ENCODE results near the gene RXRA.

RXRA gene

DNA sequence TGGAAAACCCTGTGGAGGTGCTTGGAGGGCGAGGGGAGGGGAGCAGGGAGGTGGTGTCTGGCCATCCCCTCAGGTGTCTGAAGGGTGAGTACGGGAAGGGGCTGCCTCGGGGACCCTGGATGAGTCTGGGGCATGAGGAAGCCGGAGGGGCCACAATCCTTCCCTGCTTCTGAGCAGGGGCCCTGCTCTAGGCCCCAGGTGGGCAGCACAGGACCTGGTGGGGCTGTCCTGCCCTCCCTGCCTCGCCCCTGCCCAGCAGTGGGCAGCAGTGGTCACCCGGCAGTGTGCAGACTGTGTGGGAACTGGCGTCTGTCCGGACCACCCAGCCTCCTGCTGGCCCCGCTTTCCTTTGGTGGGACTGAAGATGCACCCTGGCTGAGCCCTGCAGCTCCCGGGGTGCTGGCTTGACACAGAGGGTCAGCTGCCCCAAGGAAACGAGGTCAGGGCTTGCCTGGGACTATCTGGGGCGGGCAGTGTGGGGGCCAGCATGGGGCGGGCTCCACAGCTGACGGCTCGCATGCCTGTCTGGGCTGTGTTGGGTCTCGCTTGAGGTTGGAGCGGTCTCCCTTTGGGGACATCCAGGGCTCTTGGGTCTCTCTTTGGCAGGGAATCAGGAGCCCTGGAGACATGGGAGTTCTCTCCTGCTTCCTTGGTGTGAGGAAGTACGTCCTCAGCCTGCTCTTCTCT lies 26.1 kb downstream of the RXRA start:
- no peak for DNase-seq (ENCODE audit: low read depth in 2 of 2)

DNA sequence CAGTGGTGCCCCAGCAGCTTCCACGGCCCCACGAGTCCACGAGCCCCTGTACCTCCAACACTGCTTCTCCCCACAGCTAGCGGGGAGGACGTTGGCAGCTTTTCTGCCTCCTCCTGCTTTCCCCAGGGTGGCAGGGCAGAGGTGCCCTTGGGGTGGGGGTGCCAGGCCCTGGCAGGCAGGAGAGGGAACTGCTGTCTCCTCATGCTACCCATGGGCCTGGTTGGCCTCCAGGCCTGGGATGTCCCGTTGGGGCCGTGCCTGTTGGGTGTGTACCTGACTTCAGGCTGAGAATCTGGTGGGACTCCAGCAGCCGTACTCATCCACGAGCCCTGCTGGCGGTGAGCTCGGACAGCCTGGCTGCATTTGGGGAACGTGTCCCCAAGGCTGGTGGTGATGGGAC lies 27.3 kb downstream of the RXRA start:
- no peak for DNase-seq (ENCODE audit: low read depth in 2 of 2)

GRCh38 chr9:134355158-134355557 lies 28.9 kb downstream of the RXRA start:
- no peak for DNase-seq (ENCODE audit: low read depth in 2 of 2)

DNA sequence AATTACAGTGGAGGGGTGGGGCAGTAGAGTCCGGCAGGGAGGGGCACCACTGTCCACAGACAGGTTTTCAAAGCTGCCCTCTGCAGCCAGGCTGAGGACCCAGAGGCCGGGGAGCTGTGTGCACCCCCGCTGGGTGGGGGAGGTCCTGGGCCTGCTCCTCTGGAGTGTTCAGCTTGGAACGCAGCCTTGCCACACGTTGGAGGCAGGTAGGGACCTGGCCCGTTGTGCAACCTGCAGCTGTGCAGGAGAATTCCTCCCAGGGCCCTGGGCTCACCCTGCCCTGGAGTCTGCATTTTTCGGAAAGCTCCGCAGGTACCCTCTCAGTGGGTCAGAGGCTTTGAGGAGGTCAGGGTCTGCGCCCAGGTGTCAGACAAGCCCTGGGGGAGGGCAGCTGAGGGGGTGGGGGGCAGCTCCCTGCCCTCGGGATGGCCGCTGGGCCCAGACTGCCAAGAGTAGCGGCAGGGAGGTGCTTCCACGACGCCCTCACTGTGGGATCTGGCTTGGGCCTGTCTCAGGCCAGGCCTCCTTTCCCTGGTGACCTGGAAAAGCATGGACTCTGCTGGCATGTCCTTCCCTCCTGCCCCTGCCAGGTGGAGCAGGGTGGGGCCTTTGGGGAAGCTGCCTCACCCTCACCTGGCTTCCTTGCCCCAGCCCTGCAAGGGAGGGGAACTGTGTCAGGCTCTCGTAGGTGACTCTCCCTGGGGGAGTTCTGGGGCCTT lies 29.5 kb downstream of the RXRA start:
- DNase-seq (ENCODE audit: low read depth in 2 of 2) = no peak

DNA sequence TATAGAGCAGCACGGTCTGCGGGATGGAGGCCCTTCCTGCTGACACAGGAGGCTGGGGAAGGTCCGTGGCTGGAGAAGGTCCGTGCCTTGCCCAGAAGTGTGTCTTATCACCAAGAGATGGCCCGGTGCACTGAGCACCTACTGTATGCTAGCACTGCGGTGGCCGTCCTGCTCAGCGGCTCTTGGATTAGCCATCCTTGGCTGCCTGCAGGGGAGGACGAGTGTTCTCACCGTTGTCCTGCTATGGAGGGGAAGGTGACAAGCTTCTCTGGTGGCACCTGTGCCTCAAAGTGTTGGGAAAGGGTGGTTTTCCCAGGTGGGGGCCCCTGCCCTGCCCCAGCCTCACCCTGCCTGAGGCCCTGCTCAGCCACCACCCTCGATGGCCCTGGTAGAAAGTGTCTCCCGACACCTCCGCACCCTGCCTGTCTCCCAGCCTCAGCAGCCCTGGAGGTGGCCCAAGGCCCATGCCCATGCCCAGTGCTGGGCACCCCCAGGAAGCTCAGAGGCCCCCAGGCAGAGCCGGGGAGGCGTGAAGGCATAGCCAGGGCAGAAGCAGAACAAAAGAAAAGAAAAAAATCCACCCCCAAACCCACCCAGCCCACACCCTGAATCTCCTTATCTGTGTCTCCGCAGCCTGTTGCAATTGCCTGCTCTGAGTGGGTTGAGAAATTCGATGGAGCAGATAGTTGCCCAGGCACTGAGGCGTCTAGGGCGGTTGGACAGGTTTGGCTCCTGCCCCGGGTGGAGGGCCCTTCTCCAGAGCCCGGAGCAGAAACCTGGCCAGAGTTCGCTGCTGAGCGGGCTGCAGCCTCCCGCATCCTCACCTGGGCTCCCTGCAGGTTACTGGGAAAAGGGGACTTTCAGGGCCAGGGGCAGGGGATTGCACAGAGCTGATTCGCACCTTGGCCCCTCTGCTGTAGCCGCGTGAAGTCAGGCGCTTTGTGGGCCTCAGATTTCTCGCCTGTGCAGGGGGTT lies 30.5 kb downstream of the RXRA start:
- DNase-seq (ENCODE audit: low read depth in 2 of 2) = no peak

DNA sequence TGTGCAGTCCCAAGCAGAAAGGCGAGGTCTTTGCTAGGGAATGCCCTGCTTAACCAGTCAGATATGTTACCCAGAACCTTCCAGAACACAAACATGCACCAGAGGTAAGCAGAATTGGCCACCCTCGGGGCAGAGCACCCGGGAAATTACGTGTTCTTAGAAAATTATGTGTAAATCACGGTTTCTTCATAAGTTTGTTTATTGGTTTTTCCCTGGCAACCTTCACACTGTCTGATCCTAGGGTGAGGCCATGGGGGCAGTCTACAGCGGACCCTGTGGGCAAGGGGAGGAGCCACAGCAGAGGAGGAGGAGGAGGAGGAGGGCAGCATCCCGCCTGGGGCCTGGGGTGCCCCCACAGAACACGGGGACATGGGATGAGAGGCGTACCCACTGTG lies 31.4 kb downstream of the RXRA start:
- DNase-seq (ENCODE audit: low read depth in 2 of 2) = no peak

DNA sequence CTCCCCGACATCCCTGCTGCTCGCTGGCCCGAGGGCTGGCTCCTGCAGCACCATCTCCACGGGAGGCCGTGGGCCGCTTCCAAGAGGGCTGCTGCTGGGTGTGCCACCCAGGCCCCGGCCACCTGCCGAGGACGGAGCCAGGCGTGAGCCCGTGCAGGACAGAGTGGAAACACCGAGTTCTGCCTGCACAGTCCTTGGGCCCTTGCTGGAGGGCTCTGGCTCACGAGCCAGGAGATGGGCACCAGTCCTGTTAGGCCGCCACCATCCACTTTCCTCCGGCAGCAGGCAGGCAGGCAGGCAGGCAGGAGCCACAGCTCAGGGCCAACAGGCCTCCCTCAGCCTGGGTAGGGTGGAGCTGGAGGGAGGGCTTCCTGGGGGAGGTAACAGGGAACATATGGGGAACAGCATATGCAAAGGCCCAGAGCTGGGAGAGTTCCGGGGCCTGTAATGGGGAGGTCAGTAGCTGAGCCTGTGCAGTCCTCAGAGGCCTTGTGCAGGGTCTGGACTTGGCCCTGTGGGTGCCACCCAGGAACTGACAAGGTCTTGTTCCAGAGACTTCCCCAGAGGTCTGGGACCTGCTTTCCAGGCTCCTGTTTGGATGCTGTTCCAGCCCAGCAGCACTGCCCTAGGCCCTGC lies 31.9 kb downstream of the RXRA start:
- no peak for DNase-seq (ENCODE audit: low read depth in 2 of 2)

GRCh38 chr9:134358662-134359319 lies 32.5 kb downstream of the RXRA start:
- DNase-seq (ENCODE audit: low read depth in 2 of 2) = no peak

DNA sequence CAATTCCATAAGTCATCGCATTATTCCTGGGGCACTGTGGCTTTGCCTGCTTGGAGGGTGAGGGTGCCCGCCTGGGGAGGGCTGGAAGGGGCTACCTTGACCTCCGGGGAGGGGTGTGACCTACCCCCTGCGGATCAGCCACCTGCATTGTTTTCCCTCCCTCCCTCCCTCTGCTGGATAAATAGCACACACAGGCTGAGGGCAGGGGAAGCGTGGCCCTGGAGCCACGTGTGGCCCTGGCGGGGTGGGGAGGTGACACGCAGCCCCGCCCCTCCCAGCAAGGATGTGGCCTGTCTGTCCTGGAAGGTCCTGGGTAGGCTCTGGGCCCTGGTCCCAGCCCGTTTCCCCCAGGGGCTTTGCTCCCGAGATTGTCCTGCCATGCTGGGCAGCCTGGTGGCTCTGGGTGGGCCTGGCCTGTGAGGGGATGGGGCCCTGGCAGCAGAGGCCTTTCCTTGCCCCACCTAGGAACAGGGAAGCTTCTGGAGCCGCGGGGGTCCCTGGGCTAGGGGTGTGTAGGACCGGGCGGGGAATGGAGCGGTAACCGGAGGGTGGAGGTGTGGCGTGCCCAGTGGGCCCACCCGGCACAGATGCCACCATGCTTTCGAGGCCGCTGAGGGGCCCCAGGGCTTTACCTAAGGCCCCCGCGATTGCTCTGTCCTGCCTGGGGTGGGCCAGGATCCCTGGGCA lies 33.4 kb downstream of the RXRA start:
- no peak for DNase-seq (ENCODE audit: low read depth in 2 of 2)

DNA sequence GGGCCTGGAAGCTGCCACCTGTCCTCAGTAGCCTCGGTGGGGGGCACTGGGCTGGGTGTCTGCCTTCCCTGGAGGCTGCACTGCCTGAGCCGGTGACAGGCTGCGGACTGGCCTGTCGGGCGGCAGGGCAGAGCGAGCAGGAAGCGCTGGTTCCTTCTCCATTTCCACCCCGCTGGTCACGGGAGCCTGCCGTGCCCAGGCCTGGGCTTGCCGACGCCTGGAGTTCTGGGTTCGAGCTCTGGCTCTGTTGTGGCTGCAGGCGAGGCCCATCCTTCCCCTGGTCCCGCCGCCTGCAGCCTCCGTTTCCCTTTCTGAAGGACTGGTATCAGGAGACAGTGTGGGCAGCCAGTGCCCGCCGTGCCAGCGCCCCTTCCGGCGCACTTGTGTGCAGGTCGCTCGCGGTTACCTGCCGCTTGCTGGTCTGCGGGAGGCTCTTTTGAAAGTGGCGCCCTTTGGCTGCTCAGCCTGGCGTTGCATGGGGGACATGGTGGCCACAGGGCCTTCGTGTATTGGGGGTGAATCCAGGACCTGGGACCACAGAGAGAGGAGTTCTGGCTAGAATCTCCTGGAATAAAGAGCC lies 34.0 kb downstream of the RXRA start:
- no peak for DNase-seq (ENCODE audit: low read depth in 2 of 2)

GRCh38 chr9:134360897-134361296 lies 34.6 kb downstream of the RXRA start:
- no peak for DNase-seq (ENCODE audit: low read depth in 2 of 2)

- no peak for DNase-seq (ENCODE audit: low read depth in 2 of 2)
Observed at GRCh38 chr9:134361426-134361825, 35.2 kb downstream of the RXRA start.

GRCh38 chr9:134361843-134362414 lies 35.7 kb downstream of the RXRA start:
- no peak for DNase-seq (ENCODE audit: low read depth in 2 of 2)

DNA sequence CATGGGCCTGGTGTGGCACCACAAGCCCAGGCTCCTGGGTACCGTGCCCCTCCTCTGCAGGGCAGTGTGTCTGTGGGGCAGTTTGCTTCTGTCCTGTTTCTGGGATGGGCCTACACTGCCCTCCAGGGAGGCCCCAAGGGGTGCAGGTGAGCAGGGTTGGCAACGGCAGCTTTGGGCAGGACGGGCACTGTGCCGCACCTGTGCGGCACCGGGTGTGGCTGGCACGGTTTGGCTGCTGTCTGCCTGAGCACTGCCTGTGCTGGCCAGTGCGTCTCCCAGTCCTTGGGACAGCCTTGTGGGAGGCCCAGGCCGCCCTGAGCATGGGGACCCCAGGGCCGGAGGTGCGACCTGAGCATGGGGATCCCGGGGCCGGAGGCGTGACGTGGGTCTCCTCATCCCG lies 37.2 kb downstream of the RXRA start:
- no peak for DNase-seq (ENCODE audit: low read depth in 2 of 2)

DNA sequence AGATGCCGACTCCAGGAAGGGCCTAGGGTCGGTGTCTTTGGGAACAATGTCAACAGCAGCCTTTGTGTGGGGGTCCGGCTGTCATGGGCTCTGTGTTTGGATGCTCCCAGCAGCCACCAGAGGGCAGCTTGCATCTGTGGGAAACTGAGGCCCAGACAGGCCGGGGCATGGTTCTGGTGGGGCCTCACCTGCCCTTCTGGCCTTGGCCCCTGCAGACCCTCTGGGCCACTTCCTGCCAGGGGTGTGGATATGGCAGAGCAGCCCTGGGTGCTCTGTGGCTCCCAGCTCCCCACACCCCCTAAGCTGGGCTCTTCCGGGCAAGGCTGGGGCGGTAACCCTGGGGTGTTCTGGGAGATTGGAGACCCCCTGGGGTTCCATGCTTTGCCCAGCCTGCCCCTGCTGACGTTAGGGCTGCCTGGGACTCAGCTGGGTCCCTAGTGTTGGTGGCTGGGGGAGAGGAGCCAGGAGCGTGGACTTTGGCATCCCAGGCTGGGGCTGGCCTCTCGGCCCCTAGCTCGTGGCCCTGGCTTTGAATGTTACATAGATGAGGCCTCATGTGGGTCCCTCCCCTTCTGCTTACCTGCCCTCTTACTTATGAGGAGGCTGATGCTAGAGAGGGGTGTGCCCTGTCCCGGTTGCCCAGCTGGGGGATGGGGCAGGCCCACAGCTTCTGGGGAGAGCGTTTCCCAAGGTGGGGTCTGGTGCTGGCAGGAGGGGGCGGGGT lies 38.3 kb downstream of the RXRA start:
- no peak for DNase-seq (ENCODE audit: low read depth in 2 of 2)

DNA sequence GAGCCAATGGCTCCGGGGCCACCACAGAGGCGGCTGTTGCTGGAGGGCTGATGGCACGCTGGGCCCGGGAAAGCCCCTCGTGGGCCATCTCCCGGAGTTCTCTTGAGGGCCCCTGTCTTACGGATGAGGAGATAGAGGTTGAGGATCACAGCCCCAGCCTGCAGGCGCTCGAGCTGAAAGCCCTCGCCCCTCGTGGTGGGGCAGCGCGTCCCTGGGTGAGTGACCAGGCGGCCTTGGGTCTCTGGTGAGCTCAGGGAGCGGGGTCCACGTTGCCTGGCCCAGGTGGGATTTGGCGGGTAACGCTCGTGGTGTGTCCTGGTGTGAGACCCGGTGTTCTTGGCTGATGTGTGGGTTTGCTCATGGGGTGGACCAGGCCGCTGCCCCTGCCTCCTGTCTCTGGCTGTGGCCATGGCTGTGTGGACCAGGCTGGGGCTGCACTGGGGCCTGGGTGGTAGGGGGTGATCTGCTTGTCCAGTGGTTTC lies 38.9 kb downstream of the RXRA start:
- DNase-seq (ENCODE audit: low read depth in 2 of 2) = no peak

DNA sequence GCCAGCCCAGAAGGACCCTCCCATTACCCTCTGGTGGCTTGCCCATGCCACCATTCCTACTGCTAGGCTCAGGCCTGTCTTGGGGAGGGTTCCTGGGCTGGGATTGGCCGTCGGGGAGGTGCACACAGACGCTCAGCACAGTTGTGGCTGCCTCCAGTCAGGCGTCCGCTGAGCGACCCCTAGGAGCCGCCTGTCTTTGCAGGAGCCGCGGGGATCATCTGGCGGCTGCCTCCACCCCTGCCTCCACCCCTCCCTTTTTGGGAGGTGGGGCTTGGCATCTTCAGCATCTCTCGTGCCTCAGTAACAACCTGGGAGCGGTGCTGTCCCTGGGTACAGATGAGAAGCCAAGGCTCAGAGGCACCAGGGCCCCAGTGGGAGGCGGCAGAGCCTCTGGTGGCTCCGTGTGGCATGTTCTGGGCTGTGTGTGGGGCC lies 39.6 kb downstream of the RXRA start:
- DNase-seq (ENCODE audit: low read depth in 2 of 2) = no peak

- no peak for DNase-seq (ENCODE audit: low read depth in 2 of 2)
Observed at GRCh38 chr9:134366223-134367031, 40.2 kb downstream of the RXRA start.
